IMR-90 (cell line): Measurements from ENCODE around the gene LRRC36. TPM values are rescaled to one million over a fixed set of nuclear protein-coding genes. Genes with fewer than 3 reads are reported as not detected.

Source experiments
- ATAC-seq: fragments of 200-7000 bp; cut with Tn5 transposase; 2 replicates; pipeline ENCODE4 v1.9.1; 2020; ENCODE audit warnings: low read depth, mild to moderate bottlenecking, moderate library complexity
- BruUV-seq: library from RNA; stranded (reverse); fragments of 400-500 nt; replicated peaks from 2 replicates; lab custom pipeline; 2021; lab: Mats Ljungman, UMichigan
- CTCF ChIA-PET: fragments of 300-600 bp; formaldehyde crosslinking; extraction: SDS; loops from one replicate; lab custom pipeline; 2021; ENCODE audit warnings: antibody characterized with exemption; lab: Yijun Ruan, JAX
- POLR2A ChIA-PET: fragments of 300-600 bp; sonication (Branson Sonifier 250); formaldehyde crosslinking; loops from one replicate; lab custom pipeline; 2022; ENCODE audit warnings: antibody characterized with exemption; ENCODE audit not compliant: unreplicated experiment; lab: Charles Lee
- DNase-seq: peaks from one replicate; pipeline ENCODE4 v3.0.0; 2013
- H2AFZ ChIP-seq: replicated peaks from 2 replicates; pipeline ENCODE3; 2013; ENCODE audit warnings: low read length, mild to moderate bottlenecking; ENCODE audit not compliant: poor library complexity
- H2AK5ac ChIP-seq: 2 replicates; pipeline ENCODE4 v1.6.1; 2013; ENCODE audit warnings: low read depth, low read length, inconsistent platforms
- H2AK9ac ChIP-seq: replicated peaks from 2 replicates; pipeline ENCODE3; 2013; ENCODE audit warnings: mild to moderate bottlenecking, low read depth, low read length, moderate library complexity; ENCODE audit not compliant: poor library complexity
- H2BK120ac ChIP-seq: 2 replicates; pipeline ENCODE4 v1.6.1; 2013; ENCODE audit warnings: low read depth, low read length, inconsistent platforms
- H2BK15ac ChIP-seq: 3 replicates; pipeline ENCODE4 v1.6.1; 2013; ENCODE audit warnings: low read depth, low read length, inconsistent platforms
- H2BK20ac ChIP-seq: 2 replicates; pipeline ENCODE4 v1.6.1; 2013; ENCODE audit warnings: low read depth, mild to moderate bottlenecking, inconsistent platforms, low read length, moderate library complexity
- H2BK5ac ChIP-seq: 2 replicates; pipeline ENCODE4 v1.6.1; 2013; ENCODE audit warnings: mild to moderate bottlenecking, low read depth, low read length, inconsistent platforms; ENCODE audit not compliant: poor library complexity, severe bottlenecking
- H3K14ac ChIP-seq: replicated peaks from 2 replicates; pipeline ENCODE4 v1.6.1; 2013; ENCODE audit warnings: low read depth, low read length, inconsistent platforms
- H3K18ac ChIP-seq: 2 replicates; pipeline ENCODE4 v1.6.1; 2013; ENCODE audit warnings: low read depth, low read length, control low read depth
- H3K23ac ChIP-seq: 2 replicates; pipeline ENCODE4 v1.6.1; 2013; ENCODE audit warnings: low read depth, low read length, inconsistent platforms
- H3K27ac ChIP-seq: 2 replicates; pipeline ENCODE4 v1.5.1; 2013; ENCODE audit warnings: mild to moderate bottlenecking, control low read depth, low read length; ENCODE audit not compliant: insufficient read depth
- H3K27me3 ChIP-seq: 2 replicates; pipeline ENCODE4 v1.6.1; 2013; ENCODE audit warnings: low read length; ENCODE audit not compliant: control insufficient read depth, insufficient read depth
- H3K36me3 ChIP-seq: 2 replicates; pipeline ENCODE4 v1.6.1; 2013; ENCODE audit warnings: low read length, mixed read lengths; ENCODE audit not compliant: control insufficient read depth, insufficient read depth
- H3K4ac ChIP-seq: 2 replicates; pipeline ENCODE4 v1.6.1; 2013; ENCODE audit warnings: low read depth, low read length, inconsistent platforms
- H3K4me1 ChIP-seq: 2 replicates; pipeline ENCODE4 v1.6.1; 2013; ENCODE audit warnings: low read length, mixed read lengths; ENCODE audit not compliant: control insufficient read depth, insufficient read depth
- H3K4me2 ChIP-seq: 2 replicates; pipeline ENCODE4 v1.6.1; 2013; ENCODE audit warnings: low read depth, mild to moderate bottlenecking, control low read depth, low read length, moderate library complexity
- H3K4me3 ChIP-seq: 2 replicates; pipeline ENCODE4 v1.5.1; 2013; ENCODE audit warnings: low read depth, mild to moderate bottlenecking, control low read depth, low read length, moderate library complexity; ENCODE audit not compliant: insufficient read depth
- H3K56ac ChIP-seq: 2 replicates; pipeline ENCODE4 v1.6.1; 2013; ENCODE audit warnings: low read length, inconsistent platforms; ENCODE audit not compliant: insufficient read depth; ENCODE audit errors: extremely low read depth
- H3K79me1 ChIP-seq, 2 experiments: 2 replicates each; pipeline ENCODE4 v1.6.1; 2013; ENCODE audit warnings: low read length in 2 of 2, inconsistent platforms in 1 of 2, low read depth in 1 of 2
- H3K9ac ChIP-seq: 2 replicates; pipeline ENCODE4 v1.6.1; 2013; ENCODE audit warnings: low read depth, low read length, control low read depth
- H3K9me1 ChIP-seq: 2 replicates; pipeline ENCODE4 v1.6.1; 2013; ENCODE audit warnings: low read length, inconsistent platforms; ENCODE audit not compliant: insufficient read depth
- H3K9me3 ChIP-seq: 2 replicates; pipeline ENCODE4 v1.6.1; 2013; ENCODE audit warnings: low read length; ENCODE audit not compliant: control insufficient read depth, insufficient read depth
- H4K20me1 ChIP-seq: 2 replicates; pipeline ENCODE4 v1.6.1; 2013; ENCODE audit warnings: low read length, inconsistent platforms; ENCODE audit not compliant: insufficient read depth
- H4K5ac ChIP-seq: 2 replicates; pipeline ENCODE4 v1.6.1; 2013; ENCODE audit warnings: mild to moderate bottlenecking, low read depth, low read length, control low read depth
- H4K8ac ChIP-seq, 2 experiments: 2 replicates each; pipeline ENCODE4 v1.6.1; 2013; ENCODE audit warnings: low read depth in 2 of 2, low read length in 2 of 2, control low read depth in 1 of 2, inconsistent platforms in 1 of 2
- H4K91ac ChIP-seq: 2 replicates; pipeline ENCODE4 v1.6.1; 2013; ENCODE audit warnings: low read depth, low read length, inconsistent platforms; ENCODE audit not compliant: insufficient read depth
- BHLHE40 ChIP-seq: fragments of 150-350 bp; IDR thresholded peaks from 2 replicates; pipeline ENCODE4 v1.6.1; 2016; ENCODE audit warnings: mild to moderate bottlenecking, low read depth, low read length
- CEBPB ChIP-seq: IDR thresholded peaks from 2 replicates; pipeline ENCODE4 v1.6.1; 2012; ENCODE audit warnings: low read depth, low read length, improper control_type of control experiment
- CHD1 ChIP-seq: IDR thresholded peaks from 2 replicates; pipeline ENCODE4 v1.6.1; 2012; ENCODE audit warnings: low read depth, low read length, improper control_type of control experiment
- CTCF ChIP-seq: conservative IDR thresholded peaks from 2 replicates; pipeline ENCODE4 v1.5.1; 2012; ENCODE audit warnings: mild to moderate bottlenecking, low read depth, low read length, improper control_type of control experiment
- ELK1 ChIP-seq: fragments of 150-350 bp; IDR thresholded peaks from 2 replicates; pipeline ENCODE4 v1.6.1; 2016; ENCODE audit warnings: low read depth, mild to moderate bottlenecking, low read length, moderate library complexity, borderline replicate concordance
- FOS ChIP-seq: fragments of 150-350 bp; IDR thresholded peaks from 2 replicates; pipeline ENCODE4 v1.6.1; 2016; ENCODE audit warnings: low read depth, low read length
- MAFK ChIP-seq: IDR thresholded peaks from 2 replicates; pipeline ENCODE4 v1.6.1; 2012; ENCODE audit warnings: low read depth, low read length, improper control_type of control experiment
- MAZ ChIP-seq: IDR thresholded peaks from 2 replicates; pipeline ENCODE4 v1.6.1; 2012; ENCODE audit warnings: low read depth, mild to moderate bottlenecking, low read length, improper control_type of control experiment, moderate library complexity, borderline replicate concordance
- MXI1 ChIP-seq: IDR thresholded peaks from 2 replicates; pipeline ENCODE4 v1.6.1; 2012; ENCODE audit warnings: low read depth, mild to moderate bottlenecking, low read length, moderate library complexity, borderline replicate concordance
- NFE2L2 ChIP-seq: fragments of 150-350 bp; IDR thresholded peaks from 2 replicates; pipeline ENCODE4 v1.6.1; 2016; ENCODE audit warnings: low read depth, mild to moderate bottlenecking, low read length
- POLR2A ChIP-seq: IDR thresholded peaks from 2 replicates; pipeline ENCODE4 v1.6.1; 2012; ENCODE audit warnings: mild to moderate bottlenecking, low read depth, low read length
- RAD21 ChIP-seq: IDR thresholded peaks from 2 replicates; pipeline ENCODE4 v1.6.1; 2012; ENCODE audit warnings: low read length, improper control_type of control experiment
- RCOR1 ChIP-seq: IDR thresholded peaks from 2 replicates; pipeline ENCODE4 v1.6.1; 2012; ENCODE audit warnings: mild to moderate bottlenecking, low read length, improper control_type of control experiment; ENCODE audit not compliant: insufficient replicate concordance
- RFX5 ChIP-seq: IDR thresholded peaks from 2 replicates; pipeline ENCODE4 v1.8.0; 2012; ENCODE audit warnings: low read depth, mild to moderate bottlenecking, low read length, moderate library complexity
- SMC3 ChIP-seq: fragments of 150-350 bp; IDR thresholded peaks from 2 replicates; pipeline ENCODE4 v1.6.1; 2016; ENCODE audit warnings: low read depth, mild to moderate bottlenecking, antibody characterized with exemption, low read length, moderate library complexity
- USF2 ChIP-seq: fragments of 150-350 bp; IDR thresholded peaks from 2 replicates; pipeline ENCODE4 v1.6.1; 2017; ENCODE audit warnings: mild to moderate bottlenecking, antibody characterized with exemption, low read length, low read depth
- WGBS, 2 experiments: methylation state at CpG; one replicate each; pipeline versions ENCODE4 v1.1.5 to v1.1.7; 2013; ENCODE audit warnings: missing lambda C conversion rate in 2 of 2; ENCODE audit not compliant: insufficient read length in 1 of 2; ENCODE audit errors: extremely low coverage in 2 of 2; 5-methylcytosine and 5-hydroxymethylcytosine counted together
- dilution Hi-C: fragments of 300-500 bp; cut with HindIII; formaldehyde crosslinking; loops from one replicate; pipeline ENCODE4 v1.14.3; 2018; ENCODE audit warnings: low sequenced_read_pairs; ENCODE audit not compliant: unreplicated experiment
- in situ Hi-C: fragments of 300-500 bp; cut with MboI; formaldehyde crosslinking; loops from 3 replicates; pipeline ENCODE4 v1.14.3; 2019; ENCODE audit warnings: low sequenced_read_pairs, inconsistent platforms, mixed read lengths
- intact Hi-C: fragments of 100-400 bp; cut with micrococcal nuclease; formaldehyde crosslinking; loops from 2 replicates; pipeline ENCODE4 v1.10.0; 2022
- polyA plus RNA-seq, 3 experiments: library from polyadenylated mRNA; depleted of rRNA; stranded (reverse); fragments of >200 nt; gene quantifications; 2 replicates each; pipeline ENCODE4 v1.2.3, GENCODE V29; 2012; ENCODE audit warnings: low replicate concordance in 1 of 3
- total RNA-seq: library from RNA; depleted of rRNA; stranded (reverse); fragments of >200 nt; gene quantifications from 2 replicates; pipeline ENCODE4 v1.2.3, GENCODE V29; 2012

Gene LRRC36
- total and polyA plus RNA-seq, 2 of the 4 experiments (the other 2 are of a cell fraction) = 0.18 to 0.29 TPM

- in situ Hi-C loops = no loop called here
- CTCF ChIA-PET = interaction anchor here (1.1 kb wide), 1 partner anchor 86 kb away, joined by 3 read pairs; no protein-coding TSS in a partner anchor
- H3K9me3 ChIP-seq = no peaks in the 10 kb centered on the region
Observed at GRCh38 chr16:67346341-67346740, 19.7 kb downstream of the LRRC36 start.

More at GRCh38 chr16:67346341-67346740, 19.7 kb downstream of the LRRC36 start:
- no TSS peak for BruUV-seq
- no CpG with 5 or more reads among the region's 3 CpGs for WGBS, 2 experiments
- Histone ChIP-seq H3K4me2 (no peak overlapping the region), H2AK5ac (no peak overlapping the region), H4K5ac (no peak overlapping the region), H3K14ac (no peak overlapping the region), H3K4me1 (no peaks in the 10 kb centered on the region), H2AFZ (no peak overlapping the region), H2BK120ac (no peak overlapping the region), H4K91ac (no peak overlapping the region), H3K56ac (no peak overlapping the region), H3K23ac (no peak overlapping the region), H3K4me3 (no peak overlapping the region), H4K8ac (no peak overlapping the region), H2BK20ac (no peak overlapping the region), H3K27ac (no peak overlapping the region), H2BK5ac (no peak overlapping the region), H3K79me1 (no peaks in the 10 kb centered on the region), H3K9me1 (no peaks in the 10 kb centered on the region), H3K36me3 (no peaks in the 10 kb centered on the region), H3K27me3 (no peaks in the 10 kb centered on the region), H3K18ac (no peak overlapping the region), H2BK15ac (no peak overlapping the region), H4K20me1 (no peaks in the 10 kb centered on the region), H3K4ac (no peak overlapping the region), H2AK9ac (no peak overlapping the region), H3K9ac (no peak overlapping the region)
- TF ChIP-seq POLR2A = no peak
- TF ChIP-seq MAFK = no peak
- no peak for TF ChIP-seq CHD1
- TF ChIP-seq NFE2L2 = no peak
- TF ChIP-seq BHLHE40 = no peak
- TF ChIP-seq RAD21 = no peak
- TF ChIP-seq CEBPB = no peak
- TF ChIP-seq RCOR1 = no peak
- TF ChIP-seq ELK1 = no peak
- no peak for TF ChIP-seq SMC3
- no peak for TF ChIP-seq RFX5
- no peak for TF ChIP-seq MXI1
- no peak for TF ChIP-seq USF2
- TF ChIP-seq FOS = no peak
- TF ChIP-seq CTCF = no peak
- TF ChIP-seq MAZ = no peak
- dilution Hi-C loops (no loop called here), intact Hi-C loops (loop anchor here (5.0 kb wide), 2 partner anchors 36 to 121 kb away; no protein-coding TSS in a partner anchor)
- no peak for ATAC-seq
- DNase-seq = no peak
- POLR2A ChIA-PET = no interaction called here
